ENCODE results near the gene KMT2E.
"Not testable (repeated sequence)": the region's sequence is repeated elsewhere in the genome, so short reads cannot be mapped to it uniquely, and the experiment has no call there.

KMT2E gene

GRCh38 chr7:104983076-104983577, 30.9 kb upstream of the KMT2E start:
- no peak for DNase-seq (ENCODE audit: low read depth in 2 of 2)

- peak; percentile 69 to 75 for DNase-seq (ENCODE audit: low read depth in 2 of 2)
These were observed 30.1 kb upstream of the KMT2E start for GRCh38 chr7:104983578-104984539.

GRCh38 chr7:104984585-104985258, 29.3 kb upstream of the KMT2E start:
- DNase-seq (ENCODE audit: low read depth in 2 of 2) = no peak

- no peak for DNase-seq (ENCODE audit: low read depth in 2 of 2)
These were observed 28.8 kb upstream of the KMT2E start for GRCh38 chr7:104985259-104985617.

- DNase-seq (ENCODE audit: low read depth in 2 of 2) = no peak
These were observed 27.3 kb upstream of the KMT2E start for GRCh38 chr7:104986628-104987259.

GRCh38 chr7:104987403-104987802, 26.6 kb upstream of the KMT2E start:
- not testable (repeated sequence) for DNase-seq (ENCODE audit: low read depth in 2 of 2)

- DNase-seq (ENCODE audit: low read depth in 2 of 2) = no peak
These were observed 23.0 kb upstream of the KMT2E start for GRCh38 chr7:104990983-104991382.

GRCh38 chr7:104992306-104992705, 21.7 kb upstream of the KMT2E start:
- no peak for DNase-seq (ENCODE audit: low read depth in 2 of 2)

GRCh38 chr7:104993217-104993862, 20.7 kb upstream of the KMT2E start:
- DNase-seq (ENCODE audit: low read depth in 2 of 2) = no peak

GRCh38 chr7:104998040-104998752, 15.8 kb upstream of the KMT2E start:
- DNase-seq (ENCODE audit: low read depth in 2 of 2) = no peak

GRCh38 chr7:105000200-105000599, 13.8 kb upstream of the KMT2E start:
- no peak for DNase-seq (ENCODE audit: low read depth in 2 of 2)

- no peak for DNase-seq (ENCODE audit: low read depth in 2 of 2)
These were observed 13.1 kb upstream of the KMT2E start for GRCh38 chr7:105000927-105001336.

GRCh38 chr7:105001652-105002184, 12.3 kb upstream of the KMT2E start:
- no peak for DNase-seq (ENCODE audit: low read depth in 2 of 2)

GRCh38 chr7:105003275-105003674, 10.7 kb upstream of the KMT2E start:
- DNase-seq (ENCODE audit: low read depth in 2 of 2) = peak; percentile 32 to 34

- no peak for DNase-seq (ENCODE audit: low read depth in 2 of 2)
These were observed 10.0 kb upstream of the KMT2E start for GRCh38 chr7:105003872-105004510.

GRCh38 chr7:105005006-105005405, 9.0 kb upstream of the KMT2E start:
- DNase-seq (ENCODE audit: low read depth in 2 of 2) = not testable (repeated sequence)

GRCh38 chr7:105005486-105005885, 8.5 kb upstream of the KMT2E start:
- not testable (repeated sequence) for DNase-seq (ENCODE audit: low read depth in 2 of 2)

- DNase-seq (ENCODE audit: low read depth in 2 of 2) = no peak
These were observed 7.5 kb upstream of the KMT2E start for GRCh38 chr7:105006367-105007136.

- DNase-seq (ENCODE audit: low read depth in 2 of 2) = no peak
These were observed 6.7 kb upstream of the KMT2E start for GRCh38 chr7:105007298-105007697.
